Activated CD4-positive, alpha-beta T cell treated with anti-CD3 and anti-CD28 coated beads for 1 hour (primary cell): Measurements from ENCODE around the gene HIBADH.
"Not testable (repeated sequence)": the region's sequence is repeated elsewhere in the genome, so short reads cannot be mapped to it uniquely, and the experiment has no call there.

ENCODE experiments used
- DNase-seq: peaks from one replicate; pipeline ENCODE4 v3.0.0-alpha.2; 2020

Gene HIBADH

DNA sequence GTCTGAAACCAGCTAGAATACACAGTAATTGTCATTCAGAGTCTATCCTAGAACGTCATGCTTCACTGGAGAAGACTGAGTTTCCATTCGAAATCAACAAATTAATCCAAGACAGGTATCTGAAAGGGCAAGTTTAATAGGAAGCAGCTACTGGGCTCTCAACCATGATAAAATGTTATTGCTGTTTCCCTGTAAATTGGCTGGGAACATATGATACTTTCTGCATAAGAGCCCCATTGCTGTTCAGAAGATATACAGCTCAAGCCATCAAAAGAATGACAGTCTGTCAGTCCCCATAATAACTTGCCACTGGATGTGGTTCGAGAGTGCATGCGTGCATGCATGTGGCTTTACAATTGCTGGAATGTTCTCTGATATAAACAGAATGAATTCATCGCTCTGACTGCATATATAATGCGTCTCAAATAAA, 129.0 kb downstream of the HIBADH start:
- DNase-seq: no peak

DNA sequence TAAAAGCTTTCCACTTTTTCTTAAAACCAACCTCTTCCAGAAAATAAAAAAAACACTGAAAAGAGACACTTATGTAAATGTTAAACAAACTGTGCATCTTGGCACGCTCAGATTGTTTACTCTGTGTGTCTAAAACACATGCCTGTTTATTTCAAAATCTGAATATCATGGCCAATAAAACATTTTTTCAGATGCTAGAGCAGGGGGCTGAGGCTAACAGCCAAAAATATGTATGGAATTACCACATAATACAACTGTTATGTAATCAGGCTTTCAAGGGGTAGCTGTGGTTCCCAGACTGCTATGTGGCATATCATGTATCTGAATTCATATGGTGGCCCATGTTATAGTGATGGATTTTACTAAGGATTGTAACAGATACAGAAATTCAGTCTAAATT, 130.4 kb downstream of the HIBADH start:
- DNase-seq: no peak

DNA sequence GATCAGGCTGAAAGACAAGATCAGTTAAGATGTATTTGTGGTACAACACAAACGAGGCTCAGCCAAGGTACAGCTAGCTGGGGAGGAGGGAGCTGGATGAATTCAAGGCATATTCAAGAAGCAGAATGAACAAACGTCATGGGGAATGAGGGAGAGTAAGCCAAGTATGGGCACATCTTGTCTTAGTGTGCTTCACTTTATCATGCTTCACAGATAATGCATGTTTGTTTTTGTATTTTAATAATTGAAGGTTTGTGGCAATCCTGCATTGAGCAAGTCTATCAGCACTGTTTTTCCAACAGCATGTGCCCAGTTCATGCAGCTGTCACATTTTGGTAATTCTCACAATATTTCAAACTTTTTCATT, 135.4 kb downstream of the HIBADH start:
- DNase-seq: no peak

DNA sequence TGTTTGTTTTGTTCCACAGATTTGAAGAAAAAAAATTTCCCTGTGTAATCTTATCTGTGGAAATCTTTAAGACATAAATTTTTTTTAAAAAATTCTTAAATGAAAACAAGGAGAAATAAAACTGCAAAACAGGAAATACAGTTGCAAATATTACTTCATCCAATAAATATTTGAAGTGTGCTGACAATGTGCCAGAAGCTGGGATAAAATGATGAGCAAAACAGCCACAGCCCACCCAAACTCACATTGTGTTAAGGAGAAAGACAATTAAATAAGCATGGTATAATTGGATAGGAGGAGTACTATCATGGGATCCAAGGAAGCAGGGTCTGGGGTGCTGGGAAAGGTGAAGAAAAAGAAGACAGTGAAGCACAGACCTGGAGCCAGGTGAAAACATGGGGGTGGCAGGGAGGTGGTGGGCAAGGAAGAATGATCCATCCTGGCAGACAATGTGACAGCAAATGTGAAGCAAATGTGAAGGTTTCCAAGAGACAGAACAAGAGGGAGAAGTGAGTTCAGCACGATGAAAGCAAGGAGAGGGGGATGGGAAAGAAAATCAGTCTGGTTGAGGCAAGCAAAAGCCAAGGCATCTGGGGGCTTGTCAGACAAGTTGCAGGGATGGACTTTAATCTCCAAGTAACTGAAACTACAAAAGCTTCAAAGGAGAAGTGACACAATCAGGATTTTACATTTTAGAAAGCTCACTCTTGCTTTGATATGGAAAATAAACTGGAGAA, 135.9 kb downstream of the HIBADH start:
- DNase-seq: no peak

DNA sequence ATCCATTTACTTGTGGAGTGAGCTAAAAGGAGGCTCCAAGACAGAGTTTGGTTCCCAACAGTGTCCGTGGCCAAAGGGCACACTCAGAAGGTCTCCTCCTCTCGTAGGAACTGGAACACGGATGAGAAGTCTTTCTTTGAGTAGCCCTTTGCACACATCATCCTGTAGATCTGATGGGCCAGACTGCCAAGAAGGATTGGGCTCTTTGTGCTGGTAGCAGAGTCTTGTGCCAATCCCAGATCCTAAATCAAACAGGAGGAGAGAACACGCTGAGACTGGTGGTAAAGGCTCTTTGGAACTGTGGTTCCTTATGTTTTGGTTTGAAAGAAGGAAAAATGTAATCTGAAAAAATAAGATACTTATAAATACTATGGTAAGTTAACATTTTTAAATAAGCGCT, 136.6 kb downstream of the HIBADH start:
- no peak for DNase-seq

DNA sequence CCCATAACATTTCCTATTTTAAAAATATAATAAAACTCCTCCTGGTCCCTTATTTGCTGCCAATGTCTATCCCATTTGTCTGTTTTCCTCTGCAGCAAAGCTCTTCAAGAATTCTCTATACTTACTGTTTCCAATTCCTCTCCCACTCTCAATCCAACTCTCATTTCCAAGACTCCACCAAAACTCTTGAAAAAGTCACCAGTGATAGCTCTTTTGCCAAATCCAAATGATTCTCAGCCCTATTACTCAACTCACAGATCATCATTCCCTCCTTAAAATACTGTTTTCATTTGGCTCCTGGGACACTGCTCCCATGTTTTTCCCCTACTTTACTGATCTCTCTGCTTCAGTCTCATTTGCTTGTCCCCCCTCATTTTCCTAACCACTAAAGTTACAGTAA, 139.4 kb downstream of the HIBADH start:
- no peak for DNase-seq

DNA sequence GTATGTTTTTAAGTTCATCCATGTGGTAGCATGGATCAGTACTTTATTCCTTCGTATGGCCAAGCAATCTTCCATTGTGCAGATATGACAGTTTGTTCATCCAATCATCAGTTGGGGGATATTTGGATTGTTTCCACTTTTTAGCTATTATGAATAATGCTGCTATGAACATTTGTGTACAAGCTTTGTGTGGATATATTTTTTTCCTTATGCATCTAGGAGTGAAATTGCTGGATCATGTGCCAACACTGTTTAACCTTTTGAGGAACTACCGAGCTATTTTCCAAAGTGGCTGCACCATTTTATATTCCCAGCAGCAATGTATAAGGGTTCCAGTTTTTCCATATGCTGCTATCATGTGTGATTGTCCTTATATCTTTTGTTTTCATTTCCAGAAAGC, 140.1 kb downstream of the HIBADH start:
- no peak for DNase-seq

DNA sequence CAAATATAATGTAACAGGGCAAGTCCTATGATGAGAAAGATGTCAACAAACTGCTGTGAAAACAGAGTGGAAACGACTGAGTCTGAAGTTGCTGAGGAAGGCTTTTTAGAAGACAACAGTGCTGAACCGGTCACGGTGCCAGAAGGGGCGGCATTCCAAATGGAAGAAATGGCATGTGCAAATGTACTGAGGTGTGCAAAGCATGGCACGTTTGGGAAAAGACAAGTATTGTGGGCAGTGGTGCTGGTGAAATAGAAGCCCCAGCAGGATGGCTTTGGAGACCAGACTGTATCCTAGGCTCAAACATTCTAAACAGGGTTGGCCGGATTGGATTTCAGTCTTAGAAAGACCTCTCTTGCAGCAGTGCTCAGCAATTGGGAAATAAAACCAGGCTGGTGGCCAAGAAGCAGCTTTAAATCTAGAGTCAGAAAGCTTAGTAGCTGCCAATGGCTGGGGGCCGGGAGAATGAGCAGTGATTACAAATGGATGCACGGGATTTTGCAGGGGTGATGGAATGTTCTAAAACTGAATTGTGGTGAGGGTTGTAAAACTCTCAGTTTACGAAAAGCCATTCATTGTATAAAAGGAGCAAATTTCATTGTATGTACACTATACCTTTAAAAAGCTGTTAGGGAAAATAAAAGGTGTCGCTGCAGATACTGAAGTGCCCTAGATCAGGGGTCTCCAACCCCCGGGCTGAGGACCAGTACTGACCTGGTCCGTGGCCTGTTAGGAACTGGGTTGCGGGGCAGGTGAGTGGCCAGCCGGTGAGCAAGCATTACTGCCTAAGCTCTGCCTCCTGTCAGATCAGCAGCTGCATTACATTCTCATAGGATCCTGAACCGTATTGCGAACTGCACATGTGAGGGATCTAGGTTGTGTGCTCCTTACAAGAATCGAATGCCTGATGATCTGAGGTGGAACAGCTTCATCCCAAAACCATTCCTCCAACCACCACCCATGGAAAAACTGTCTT, 141.6 kb downstream of the HIBADH start:
- DNase-seq: no peak

DNA sequence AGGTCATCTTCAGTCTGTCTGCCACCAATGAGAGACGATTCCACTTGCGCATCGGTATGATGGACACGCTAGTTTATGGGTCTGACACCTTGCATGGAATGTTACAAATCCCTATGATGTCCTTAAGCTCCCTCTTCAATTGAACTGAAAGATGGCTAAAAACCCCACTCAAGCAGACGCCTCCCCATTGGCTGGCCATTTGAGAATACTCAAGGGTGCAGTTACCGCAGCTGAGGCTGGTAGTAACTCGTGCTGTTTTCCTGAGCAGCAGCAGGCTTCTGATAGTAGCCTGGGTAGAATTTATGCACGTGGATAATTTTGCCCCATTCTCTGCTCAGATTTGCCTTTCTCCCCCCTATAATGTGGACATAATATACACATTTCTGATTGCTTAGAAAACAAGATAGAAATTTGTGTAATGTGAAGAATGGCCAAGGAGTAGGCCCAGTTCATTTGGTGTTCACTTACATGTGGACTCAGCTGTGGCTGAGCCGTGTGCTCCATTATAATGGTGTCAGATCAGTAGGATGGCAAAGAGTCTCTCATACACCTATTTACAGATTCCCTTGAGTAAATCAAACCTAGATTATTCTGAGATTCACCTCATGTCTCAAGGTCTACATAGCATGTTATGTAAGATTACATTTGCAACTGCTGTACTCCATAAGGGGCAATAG, 142.8 kb downstream of the HIBADH start:
- DNase-seq: no peak

DNA sequence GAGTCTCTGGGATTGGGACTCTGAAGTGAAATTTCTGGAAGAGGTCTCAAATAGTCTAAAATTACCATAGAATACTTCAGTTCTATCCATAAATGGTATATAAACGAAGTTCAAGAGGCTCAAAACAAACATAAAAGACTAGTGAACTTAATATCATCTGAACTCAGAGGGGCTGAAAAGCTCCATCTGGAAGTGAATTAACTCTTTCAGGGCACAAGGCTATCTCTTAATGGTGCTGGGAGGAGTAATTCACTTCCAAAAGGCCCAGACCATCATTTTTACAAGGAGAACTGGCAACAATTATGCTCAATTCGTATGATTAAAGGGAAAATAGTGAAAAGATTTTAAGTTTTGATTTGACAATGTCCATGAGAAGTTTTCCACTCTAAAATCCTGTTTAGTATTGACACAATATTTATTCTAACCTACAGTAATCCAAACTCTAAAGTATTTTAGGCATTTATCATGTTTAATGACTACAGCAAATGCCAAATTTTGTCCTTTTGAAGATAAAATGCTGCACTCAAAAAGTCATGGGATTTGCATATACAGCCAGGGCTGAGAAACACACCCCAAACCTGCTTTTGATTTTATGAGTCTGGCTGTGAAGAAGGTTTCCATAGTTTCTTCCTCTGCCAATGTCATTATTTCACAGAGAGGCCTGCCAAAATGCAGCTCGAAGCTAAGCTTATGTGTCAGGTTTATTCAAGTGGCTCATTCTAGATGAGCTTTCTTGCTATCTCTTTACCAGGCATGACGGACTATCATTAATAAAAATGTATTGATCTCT, 143.9 kb downstream of the HIBADH start:
- no peak for DNase-seq

DNA sequence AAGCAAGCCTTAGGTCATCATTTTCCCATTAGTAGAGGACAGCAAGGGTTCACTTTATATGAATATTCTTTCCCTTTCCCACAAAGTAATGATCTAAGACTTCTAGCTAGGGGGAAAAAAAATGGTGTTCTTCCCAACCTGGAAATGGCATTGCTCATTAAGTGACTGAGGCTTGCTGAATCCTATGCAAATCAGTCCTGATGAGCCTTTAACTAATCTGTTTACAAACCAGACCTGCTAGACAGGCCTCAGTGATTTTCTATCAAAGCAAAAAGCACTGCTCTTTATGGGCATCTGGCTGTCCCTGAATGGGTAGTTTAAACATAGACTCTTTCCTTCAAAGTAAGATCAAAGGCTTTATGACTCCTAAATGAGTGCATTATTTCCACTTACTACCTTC, 146.3 kb downstream of the HIBADH start:
- DNase-seq: no peak

DNA sequence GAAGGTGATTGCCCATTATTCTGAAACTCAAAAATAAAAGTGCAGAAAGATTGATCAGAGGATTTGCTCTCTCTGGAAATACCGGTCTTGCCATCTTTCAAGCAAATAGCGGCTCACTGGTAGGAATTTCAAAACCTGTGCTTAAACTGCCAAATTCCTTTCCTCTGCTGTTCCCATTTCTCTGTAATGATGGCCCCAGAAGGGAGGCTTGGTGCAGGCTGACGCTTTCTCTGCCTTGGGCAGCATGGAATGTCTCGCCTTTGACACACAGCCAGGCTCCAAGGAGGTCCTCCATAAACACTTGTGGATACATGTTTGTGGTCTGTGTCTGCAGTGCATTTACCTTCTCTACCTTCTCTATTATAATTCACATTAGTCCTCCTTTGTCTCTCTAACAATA, 146.8 kb downstream of the HIBADH start:
- no peak for DNase-seq

DNA sequence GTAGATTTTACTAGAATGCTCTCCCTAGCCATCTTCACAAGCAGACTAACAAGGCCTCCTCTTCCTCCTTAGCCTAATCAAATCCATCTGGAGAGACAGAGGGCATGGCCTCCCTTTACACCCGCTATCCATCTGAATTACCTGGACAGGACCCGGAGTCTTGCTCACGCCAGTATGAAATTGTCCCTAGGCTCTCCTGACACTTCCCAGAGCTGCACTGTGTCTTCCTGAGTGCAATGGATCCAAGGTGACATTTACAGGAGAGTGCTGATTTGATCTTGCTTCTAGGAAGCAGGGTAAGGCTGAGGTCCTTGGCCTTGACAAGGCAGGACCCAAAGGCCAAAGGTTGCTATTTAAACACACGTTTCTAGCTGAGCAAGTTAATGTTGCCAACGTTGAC, 147.8 kb downstream of the HIBADH start:
- DNase-seq: no peak

DNA sequence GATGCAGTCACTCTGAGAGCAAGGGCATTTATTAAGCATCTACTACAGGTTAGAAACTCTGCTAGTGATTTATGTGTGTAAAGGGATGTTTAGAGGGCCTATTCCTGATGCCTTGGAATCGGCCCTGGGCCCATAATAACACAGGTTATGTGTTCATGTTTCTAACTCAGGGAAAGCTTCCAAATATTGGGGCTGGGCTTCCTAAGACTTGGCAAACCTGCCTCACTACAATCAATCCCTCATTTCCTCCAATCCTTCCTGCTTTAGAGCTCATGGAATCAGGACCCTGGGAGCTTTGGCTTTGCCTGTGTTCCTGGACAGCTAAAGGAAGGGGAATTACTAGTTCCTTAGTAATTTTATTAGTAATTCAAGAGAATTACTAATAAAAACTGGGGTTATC, 148.8 kb downstream of the HIBADH start:
- no peak for DNase-seq

DNA sequence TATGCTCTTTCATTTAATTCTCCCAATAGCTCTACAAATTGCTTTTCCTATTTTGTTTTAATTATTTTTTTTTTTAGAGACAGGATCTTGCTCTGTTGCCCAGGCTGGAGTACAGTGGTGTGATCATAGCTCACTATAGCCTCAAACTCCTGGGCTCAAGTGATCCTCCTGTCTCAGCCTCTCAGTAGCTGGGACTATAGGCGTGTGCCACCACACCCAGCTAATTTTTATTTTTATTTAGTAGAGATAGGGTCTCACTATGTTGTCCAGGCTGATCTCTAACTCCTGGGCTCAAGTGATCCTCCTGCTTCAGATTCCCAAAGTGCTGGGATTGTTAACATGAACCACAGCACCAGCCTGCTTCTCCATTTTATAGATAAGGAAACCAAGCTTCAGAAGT, 151.3 kb downstream of the HIBADH start:
- not testable (repeated sequence) for DNase-seq

DNA sequence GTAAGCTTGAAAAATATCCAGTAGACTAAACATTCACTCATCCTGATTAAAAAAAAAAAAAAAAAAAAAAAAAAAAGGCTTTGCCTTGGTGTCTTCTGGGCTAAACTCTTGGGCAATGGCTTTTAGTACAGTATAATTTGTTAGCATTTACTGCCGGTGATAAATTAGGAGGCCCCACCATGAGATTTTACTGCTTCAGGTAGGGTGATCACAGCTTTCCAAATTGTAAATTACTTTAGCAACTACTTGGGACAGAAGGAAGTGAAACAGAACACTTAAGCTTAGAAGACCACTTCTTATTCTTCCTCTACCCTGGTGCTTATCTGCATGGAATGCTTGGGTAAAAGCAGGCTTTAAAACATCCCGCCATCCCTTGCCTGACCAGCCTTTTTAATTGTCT, 152.1 kb downstream of the HIBADH start:
- no peak for DNase-seq

DNA sequence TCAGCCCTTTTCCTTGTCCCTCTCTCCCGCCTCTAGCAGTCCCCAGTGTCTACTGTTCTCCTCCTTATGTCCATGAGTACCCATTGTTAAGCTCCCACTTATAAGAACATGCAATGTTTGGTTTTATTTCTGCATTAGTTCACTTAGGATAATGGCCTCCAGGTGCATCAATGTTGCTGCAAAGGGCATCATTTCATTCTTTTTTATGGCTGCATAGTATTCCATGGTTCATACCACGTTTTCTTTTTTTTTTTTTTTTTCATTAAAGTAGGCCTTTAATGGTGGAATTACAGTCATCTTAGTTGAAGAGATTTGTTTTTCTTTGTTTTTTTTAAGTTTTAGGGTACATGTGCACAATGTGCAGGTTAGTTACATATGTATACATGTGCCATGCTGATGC, 160.8 kb downstream of the HIBADH start:
- DNase-seq: not testable (repeated sequence)

DNA sequence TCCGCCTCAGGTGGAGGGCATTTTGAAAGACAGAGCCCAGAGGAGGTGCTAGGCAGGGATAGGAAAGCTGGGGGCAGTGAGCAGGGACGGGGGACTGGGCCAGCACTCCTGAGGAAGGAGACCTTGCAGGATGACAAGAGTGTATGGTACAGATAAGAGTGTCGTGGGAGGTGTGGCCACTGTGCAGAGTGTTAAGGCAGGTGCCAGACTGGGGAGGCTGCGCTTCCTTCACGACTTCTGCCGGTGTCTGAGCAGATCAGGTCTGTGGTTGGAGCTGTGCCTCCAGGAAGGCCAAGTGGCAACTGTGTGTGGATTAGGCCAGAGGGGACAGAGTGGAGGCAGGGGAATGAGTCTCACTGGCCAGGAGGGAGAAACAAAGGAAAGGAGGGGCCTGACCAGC, 161.7 kb downstream of the HIBADH start:
- no peak for DNase-seq

DNA sequence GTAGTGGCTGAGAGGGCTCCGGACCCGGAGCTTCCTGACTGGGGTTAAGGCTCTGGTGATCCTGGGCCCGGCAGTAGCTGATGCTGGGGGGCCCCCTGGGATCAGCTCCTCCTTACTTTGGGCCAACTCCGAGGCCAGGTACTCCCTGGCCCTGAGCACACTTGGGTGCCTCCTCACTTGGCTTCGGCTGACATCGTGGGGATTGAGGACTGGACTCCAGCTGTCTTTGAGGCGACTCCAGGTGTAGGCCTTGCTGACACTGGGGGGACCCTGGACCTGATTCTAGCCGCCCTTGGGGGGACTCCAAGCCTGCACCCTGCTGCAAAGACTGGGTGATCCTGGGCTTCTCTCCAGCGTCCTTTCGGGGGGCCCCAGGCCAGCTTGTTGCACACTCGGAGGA, 170.5 kb downstream of the HIBADH start:
- DNase-seq: no peak

DNA sequence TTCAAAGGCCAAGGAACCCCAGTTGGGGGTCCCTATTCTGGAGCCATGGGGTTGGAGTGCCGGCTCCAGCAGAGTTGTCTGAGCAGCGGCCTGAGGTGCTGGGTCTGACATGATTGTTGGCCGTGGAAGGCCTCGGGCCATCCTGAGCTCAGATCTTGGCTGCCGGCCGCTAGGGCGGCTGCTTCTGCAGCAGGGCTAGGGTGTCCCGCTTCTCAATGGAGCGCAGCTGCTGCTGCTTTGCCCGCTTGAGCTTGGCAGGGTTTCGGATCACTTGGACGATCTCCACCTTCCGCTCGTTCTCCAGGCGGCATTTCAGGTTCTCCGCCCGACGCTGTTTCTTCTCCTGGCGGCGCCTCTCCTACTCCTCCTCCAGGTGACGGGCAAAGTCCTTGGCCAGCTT, 171.1 kb downstream of the HIBADH start:
- DNase-seq: no peak

DNA sequence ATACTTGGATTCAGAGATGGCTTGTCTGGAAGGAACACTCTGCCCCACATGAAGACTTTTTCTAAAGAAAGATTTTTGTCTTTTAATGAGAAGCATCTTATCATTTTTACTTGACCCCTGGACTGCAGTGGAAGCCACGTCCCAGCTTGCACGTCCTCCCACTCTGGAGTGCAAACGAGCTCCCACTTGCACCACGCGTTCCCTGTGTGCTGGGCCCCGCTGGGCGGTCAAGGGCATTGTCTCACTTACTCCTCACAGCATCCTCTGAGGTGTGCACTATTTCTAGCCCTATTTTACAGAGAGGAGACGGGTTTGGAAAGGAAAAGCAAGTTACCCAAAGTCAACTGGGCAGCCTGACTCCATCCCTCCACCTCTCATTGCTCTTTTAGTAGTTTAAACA, 175.2 kb downstream of the HIBADH start:
- no peak for DNase-seq

DNA sequence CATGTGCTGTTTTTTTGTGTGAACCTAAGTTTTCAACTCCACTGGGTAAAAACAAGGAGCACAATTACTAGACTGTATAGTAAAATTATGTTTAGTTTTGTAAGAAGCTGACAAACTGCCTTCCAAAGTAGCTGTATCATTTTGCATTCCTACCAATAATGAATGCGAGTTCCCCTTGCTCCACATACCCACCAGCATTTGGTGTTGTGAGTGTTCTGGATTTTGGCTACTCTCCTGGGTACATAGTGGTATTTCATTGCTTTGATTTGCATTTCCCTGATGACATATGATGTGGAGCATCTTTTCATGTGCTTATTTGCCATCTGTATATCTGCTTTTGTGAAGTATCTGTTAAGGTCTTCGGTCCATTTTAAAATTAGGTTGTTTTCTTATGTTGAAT, 178.2 kb downstream of the HIBADH start:
- DNase-seq: no peak

DNA sequence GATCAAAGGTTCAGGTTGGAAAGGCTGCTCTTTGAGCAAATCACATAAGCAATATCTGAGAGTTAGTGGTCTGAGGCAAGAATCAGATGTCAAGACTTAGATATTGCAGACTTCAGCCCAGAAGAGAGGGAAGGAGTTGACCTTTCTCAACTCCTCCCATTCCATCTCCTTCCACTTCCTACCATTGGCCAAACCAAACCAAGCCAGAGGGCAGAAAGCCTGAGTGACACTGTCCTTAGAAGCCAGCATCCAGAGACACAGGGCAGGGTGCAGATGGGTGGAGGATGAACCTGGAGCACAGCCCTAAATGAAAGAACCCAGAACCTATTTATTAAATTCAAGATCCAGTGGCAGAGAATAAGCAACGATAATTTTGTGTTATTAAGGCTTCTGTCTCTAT, 180.5 kb downstream of the HIBADH start:
- no peak for DNase-seq
